GM12874 (cell line): ENCODE data around the gene MED13L.

ENCODE experiments used
- TF ChIP-seq, protein P1 (sequence below): IDR thresholded peaks from 2 replicates; pipeline ENCODE4 v1.5.1; 2011; ENCODE audit warnings: low read depth, mild to moderate bottlenecking, control low read depth, low read length, moderate library complexity; ENCODE audit not compliant: insufficient read depth

Gene MED13L

DNA sequence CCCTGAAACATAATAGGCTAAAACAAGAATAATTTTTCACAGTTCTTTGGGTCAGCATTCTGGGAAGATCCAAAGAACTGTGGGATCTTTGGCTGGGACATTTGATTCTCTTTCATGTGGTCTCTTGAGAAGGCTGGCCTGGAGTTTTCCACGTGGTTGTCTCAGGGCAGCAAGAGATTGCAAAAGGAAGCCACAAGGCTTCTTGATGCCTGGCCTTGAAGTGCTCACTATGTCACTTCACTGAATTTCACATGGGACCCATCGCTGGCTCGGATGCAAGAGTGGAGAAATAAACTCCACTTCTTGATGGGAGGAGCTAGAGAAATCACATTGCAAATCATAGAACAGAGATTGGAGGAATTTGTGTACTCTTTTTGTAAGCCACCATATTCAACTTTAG is 343.4 kb downstream of the MED13L start:
- TF ChIP-seq, protein P1, sequence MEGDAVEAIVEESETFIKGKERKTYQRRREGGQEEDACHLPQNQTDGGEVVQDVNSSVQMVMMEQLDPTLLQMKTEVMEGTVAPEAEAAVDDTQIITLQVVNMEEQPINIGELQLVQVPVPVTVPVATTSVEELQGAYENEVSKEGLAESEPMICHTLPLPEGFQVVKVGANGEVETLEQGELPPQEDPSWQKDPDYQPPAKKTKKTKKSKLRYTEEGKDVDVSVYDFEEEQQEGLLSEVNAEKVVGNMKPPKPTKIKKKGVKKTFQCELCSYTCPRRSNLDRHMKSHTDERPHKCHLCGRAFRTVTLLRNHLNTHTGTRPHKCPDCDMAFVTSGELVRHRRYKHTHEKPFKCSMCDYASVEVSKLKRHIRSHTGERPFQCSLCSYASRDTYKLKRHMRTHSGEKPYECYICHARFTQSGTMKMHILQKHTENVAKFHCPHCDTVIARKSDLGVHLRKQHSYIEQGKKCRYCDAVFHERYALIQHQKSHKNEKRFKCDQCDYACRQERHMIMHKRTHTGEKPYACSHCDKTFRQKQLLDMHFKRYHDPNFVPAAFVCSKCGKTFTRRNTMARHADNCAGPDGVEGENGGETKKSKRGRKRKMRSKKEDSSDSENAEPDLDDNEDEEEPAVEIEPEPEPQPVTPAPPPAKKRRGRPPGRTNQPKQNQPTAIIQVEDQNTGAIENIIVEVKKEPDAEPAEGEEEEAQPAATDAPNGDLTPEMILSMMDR = no peak

DNA sequence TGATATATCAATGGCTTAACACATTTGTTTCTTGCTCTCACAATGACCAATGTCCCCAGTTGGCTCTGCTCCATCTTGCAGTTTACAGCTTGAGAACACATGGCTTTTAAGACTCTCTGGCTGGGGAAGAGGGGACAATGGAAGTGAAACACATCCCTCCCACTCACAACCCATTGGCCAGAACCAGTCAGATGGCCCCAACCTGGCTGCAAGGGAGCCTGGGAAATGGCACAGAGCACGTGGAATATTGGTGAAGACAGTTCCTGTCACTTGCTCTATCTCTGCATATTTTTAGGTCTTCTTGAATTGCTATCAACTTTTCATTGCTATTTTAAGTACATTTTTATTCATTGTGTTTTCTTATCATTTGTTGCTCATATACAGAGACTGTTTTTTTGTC is 345.4 kb downstream of the MED13L start:
- TF ChIP-seq, protein P1 = no peak

DNA sequence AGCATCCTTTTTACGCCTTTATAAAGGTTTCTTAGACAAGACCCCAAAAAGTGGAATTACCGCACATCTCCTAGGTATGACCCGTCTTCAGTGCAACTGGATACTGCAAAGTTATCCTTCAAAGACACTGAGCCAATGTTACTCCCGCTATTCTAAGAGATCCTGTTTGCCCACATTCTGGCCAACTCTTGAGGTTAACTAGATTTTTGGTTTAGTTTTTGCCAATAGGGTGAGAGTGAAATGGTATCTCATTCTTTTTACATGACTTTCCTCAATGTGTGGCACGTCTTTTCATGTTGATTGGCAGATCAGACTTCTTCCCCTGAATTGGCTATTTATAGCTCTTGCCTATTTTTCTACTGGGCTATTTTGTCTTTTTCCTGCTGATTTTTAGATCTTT is 347.2 kb downstream of the MED13L start:
- TF ChIP-seq, protein P1 = no peak

GRCh38 chr12:115926037-115926670 is 351.3 kb downstream of the MED13L start:
- TF ChIP-seq, protein P1 = no peak

GRCh38 chr12:115923851-115924250 is 353.6 kb downstream of the MED13L start:
- TF ChIP-seq, protein P1 = no peak

DNA sequence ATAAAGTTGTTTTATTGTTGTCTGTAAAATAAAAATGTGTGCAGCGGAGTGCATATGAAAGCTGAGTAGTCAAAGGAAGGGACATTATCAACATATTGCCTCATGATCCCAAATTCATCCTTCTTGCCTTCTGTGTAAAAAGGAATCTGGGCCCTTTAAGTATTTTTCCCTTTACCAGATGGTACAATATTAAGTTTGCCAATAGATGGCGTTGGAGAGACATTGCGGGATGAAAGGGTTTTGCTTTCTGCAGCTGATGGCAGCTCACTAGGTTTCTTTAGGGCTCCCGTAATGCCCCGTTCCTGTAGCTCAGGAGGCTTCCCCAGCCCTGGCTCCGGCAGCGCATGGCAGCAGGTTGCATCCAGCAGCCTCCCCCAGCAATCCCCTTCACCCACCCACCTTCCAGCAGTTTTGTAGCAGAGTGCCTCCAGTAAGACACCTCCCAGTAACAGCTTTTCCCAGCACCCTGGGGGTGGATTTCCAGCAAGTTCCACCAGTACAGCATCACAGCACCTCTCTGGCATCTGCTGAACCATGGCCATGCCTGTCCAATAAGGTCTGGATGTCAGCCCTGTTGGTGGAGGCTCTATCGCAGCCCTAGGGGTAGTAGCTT is 354.4 kb downstream of the MED13L start:
- TF ChIP-seq, protein P1 = peak; percentile 31; the same call in 1 of the 2 replicates

DNA sequence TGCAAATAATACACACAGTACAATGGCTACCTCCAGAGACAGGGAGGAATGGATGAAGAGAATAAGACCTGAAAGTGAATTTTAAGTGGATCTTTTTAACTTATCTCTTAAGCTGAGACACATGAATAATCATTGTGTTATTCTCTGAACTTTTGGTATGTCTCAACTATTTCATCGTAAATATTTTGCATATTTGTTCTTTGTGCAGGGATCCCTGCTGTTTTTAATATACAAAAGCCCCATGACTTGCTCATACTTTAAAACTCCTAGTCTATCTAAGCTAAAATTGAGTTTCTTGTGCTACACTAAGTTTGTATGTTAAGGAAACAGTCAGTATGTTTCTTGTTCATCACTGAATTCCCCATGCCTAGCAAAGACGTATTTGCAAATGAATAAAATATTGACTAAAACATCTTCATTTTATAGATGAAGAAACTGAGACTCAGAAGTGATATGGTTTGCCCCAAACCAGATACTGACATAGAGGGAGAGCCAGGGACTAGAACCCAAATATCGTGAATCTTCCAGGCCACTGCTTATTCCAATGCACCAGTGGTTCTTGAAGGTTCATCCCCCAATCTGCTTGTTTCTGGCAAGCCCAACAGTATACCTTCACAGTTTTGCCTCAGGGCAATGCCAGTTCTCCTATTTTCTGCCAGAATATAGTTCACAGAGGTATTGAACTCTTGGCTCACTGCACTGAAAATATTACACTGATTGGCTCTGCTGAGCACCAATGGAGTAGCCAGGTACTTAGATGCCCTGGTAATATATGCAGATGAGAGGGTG is 356.9 kb downstream of the MED13L start:
- TF ChIP-seq, protein P1 = no peak
